ENCODE measurements around the gene POLR1G. TPM values are rescaled to one million over a fixed set of nuclear protein-coding genes. Genes with fewer than 3 reads are reported as not detected.
"Not testable (repeated sequence)": the region's sequence is repeated elsewhere in the genome, so short reads cannot be mapped to it uniquely, and the experiment has no call there.

The POLR1G gene
- polyA plus RNA-seq, 3 donors = 0.81 to 1.5 (median 1.1) TPM

GRCh38 chr19:45405435-45406225 lies 814 bp upstream of the POLR1G start:
- peak overlapping the region; percentile 89 for H3K4me2 ChIP-seq (replicated peaks; ENCODE audit: extremely low read depth, low read length, poor library complexity, severe bottlenecking)
- H3K4me1 Mint-ChIP-seq = peaks cover 50% of the 10 kb centered on the region
- peaks cover 57 to 69% of the 10 kb centered on the region in 2 donors for H3K4me1 ChIP-seq (ENCODE audit: control insufficient read depth in 1 of 2, insufficient read depth in 2 of 2, low read length in 2 of 2)
- peak overlapping the region; percentile 71 to 93 for H3K27ac ChIP-seq (ENCODE audit: low read depth in 1 of 2, low read length in 2 of 2)
- H4K20me1 ChIP-seq (ENCODE audit: insufficient read depth, low read length) = peaks cover 12% of the 10 kb centered on the region
- H3K9ac ChIP-seq (ENCODE audit: insufficient read depth, low read length, poor library complexity, severe bottlenecking) = peak overlapping the region; percentile 74
- H3K4me3 Mint-ChIP-seq = peak overlapping the region; percentile 81 to 95
- WGBS (ENCODE audit: insufficient coverage) = 0% methylated on average over 41 of the region's 48 CpGs
- H3K79me2 ChIP-seq (ENCODE audit: insufficient read depth, low read length) = no peaks in the 10 kb centered on the region
- H2AFZ ChIP-seq (ENCODE audit: insufficient read depth, low read depth, low read length, poor library complexity, severe bottlenecking) = peak overlapping the region; percentile 93
- H3K27me3 Mint-ChIP-seq (ENCODE audit: low read depth in 3 of 3) = peaks cover 37 to 42% (median 41%) of the 10 kb centered on the region in 3 donors
- TF ChIP-seq, protein P1, sequence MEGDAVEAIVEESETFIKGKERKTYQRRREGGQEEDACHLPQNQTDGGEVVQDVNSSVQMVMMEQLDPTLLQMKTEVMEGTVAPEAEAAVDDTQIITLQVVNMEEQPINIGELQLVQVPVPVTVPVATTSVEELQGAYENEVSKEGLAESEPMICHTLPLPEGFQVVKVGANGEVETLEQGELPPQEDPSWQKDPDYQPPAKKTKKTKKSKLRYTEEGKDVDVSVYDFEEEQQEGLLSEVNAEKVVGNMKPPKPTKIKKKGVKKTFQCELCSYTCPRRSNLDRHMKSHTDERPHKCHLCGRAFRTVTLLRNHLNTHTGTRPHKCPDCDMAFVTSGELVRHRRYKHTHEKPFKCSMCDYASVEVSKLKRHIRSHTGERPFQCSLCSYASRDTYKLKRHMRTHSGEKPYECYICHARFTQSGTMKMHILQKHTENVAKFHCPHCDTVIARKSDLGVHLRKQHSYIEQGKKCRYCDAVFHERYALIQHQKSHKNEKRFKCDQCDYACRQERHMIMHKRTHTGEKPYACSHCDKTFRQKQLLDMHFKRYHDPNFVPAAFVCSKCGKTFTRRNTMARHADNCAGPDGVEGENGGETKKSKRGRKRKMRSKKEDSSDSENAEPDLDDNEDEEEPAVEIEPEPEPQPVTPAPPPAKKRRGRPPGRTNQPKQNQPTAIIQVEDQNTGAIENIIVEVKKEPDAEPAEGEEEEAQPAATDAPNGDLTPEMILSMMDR (IDR thresholded peaks at IDR 0.05) = no peak
- H3K27ac Mint-ChIP-seq = peak overlapping the region; percentile 88 to 100 (median 98)
- intact Hi-C loops (cut with micrococcal nuclease) = loop anchor here (1.0 to 10.0 kb wide), 3 partner anchors 33 to 229 kb away; partner anchors contain the start of genes EML2 (in 1 of the 2) and ERCC2 (in 1 of the 2)
- H3K36me3 ChIP-seq (replicated peaks in 1 of 2; ENCODE audit: control insufficient read depth in 1 of 2, insufficient read depth in 2 of 2, low read length in 2 of 2) = no peaks in the 10 kb centered on the region
- peaks cover 28 to 39% of the 10 kb centered on the region in 2 donors for H3K27me3 ChIP-seq (ENCODE audit: control insufficient read depth in 2 of 2, insufficient read depth in 2 of 2, low read length in 2 of 2)
- H3K9me3 Mint-ChIP-seq = peaks cover 0 to 12% (median 6%) of the 10 kb centered on the region in 7 donors
- peak; percentile 59 to 72 (median 63) for DNase-seq
- H3K9me3 ChIP-seq (replicated peaks in 1 of 2; ENCODE audit: control insufficient read depth in 1 of 2, insufficient read depth in 1 of 2, low read length in 2 of 2) = peaks cover 4 to 14% of the 10 kb centered on the region in 2 donors
- H3K36me3 Mint-ChIP-seq = peaks cover 5 to 8% of the 10 kb centered on the region in 2 donors
- H3K4me3 ChIP-seq (replicated peaks in 1 of 3; ENCODE audit: low read depth in 2 of 3, low read length in 3 of 3) = peak overlapping the region; percentile 62 to 91 (median 73)

GRCh38 chr19:45407091-45407375 lies 589 bp downstream of the POLR1G start:
- H3K27ac Mint-ChIP-seq = peak overlapping the region in 1 of 7 donors; percentile 98
- TF ChIP-seq, protein P1 (IDR thresholded peaks at IDR 0.05) = no peak

GRCh38 chr19:45407585-45407984 lies 1.1 kb downstream of the POLR1G start:
- Histone ChIP-seq H3K9me3 (replicated peaks in 1 of 2; ENCODE audit: control insufficient read depth in 1 of 2, insufficient read depth in 1 of 2, low read length in 2 of 2) (peaks cover 4 to 14% of the 10 kb centered on the region in 2 donors), H3K27me3 (ENCODE audit: control insufficient read depth in 2 of 2, insufficient read depth in 2 of 2, low read length in 2 of 2) (peaks cover 23 to 26% of the 10 kb centered on the region in 2 donors), H3K4me1 (ENCODE audit: control insufficient read depth in 1 of 2, insufficient read depth in 2 of 2, low read length in 2 of 2) (peaks cover 55 to 65% of the 10 kb centered on the region in 2 donors), H4K20me1 (ENCODE audit: insufficient read depth, low read length) (peaks cover 12% of the 10 kb centered on the region)
- H3K36me3 Mint-ChIP-seq = peaks cover 10 to 12% of the 10 kb centered on the region in 2 donors
- H3K27ac Mint-ChIP-seq = peak overlapping the region in 1 of 7 donors; percentile 12
- not testable (repeated sequence) for H3K36me3 ChIP-seq (replicated peaks in 1 of 2; ENCODE audit: control insufficient read depth in 1 of 2, insufficient read depth in 2 of 2, low read length in 2 of 2); H3K79me2 ChIP-seq (ENCODE audit: insufficient read depth, low read length); DNase-seq; H3K27ac ChIP-seq (ENCODE audit: low read depth in 1 of 2, low read length in 2 of 2); H3K4me2 ChIP-seq (replicated peaks; ENCODE audit: extremely low read depth, low read length, poor library complexity, severe bottlenecking); H2AFZ ChIP-seq (ENCODE audit: insufficient read depth, low read depth, low read length, poor library complexity, severe bottlenecking); H3K4me3 Mint-ChIP-seq; H3K9ac ChIP-seq (ENCODE audit: insufficient read depth, low read length, poor library complexity, severe bottlenecking); H3K4me3 ChIP-seq (replicated peaks in 1 of 3; ENCODE audit: low read depth in 2 of 3, low read length in 3 of 3)
- WGBS (ENCODE audit: insufficient coverage) = 100% methylated on average over 3 of the region's 5 CpGs
- H3K4me1 Mint-ChIP-seq = peaks cover 48% of the 10 kb centered on the region
- intact Hi-C loops (cut with micrococcal nuclease) = loop anchor here in 1 of 2 donors (5.0 to 10.0 kb wide), 2 partner anchors 35 to 227 kb away; partner anchors contain the start of genes EML2 and ERCC2
- H3K9me3 Mint-ChIP-seq = peaks cover 0 to 12% (median 6%) of the 10 kb centered on the region in 7 donors
- peaks cover 28 to 29% (median 28%) of the 10 kb centered on the region in 3 donors for H3K27me3 Mint-ChIP-seq (ENCODE audit: low read depth in 3 of 3)

More at GRCh38 chr19:45407091-45407375, 589 bp downstream of the POLR1G start:
- peaks cover 32 to 33% (median 33%) of the 10 kb centered on the region in 3 donors for H3K27me3 Mint-ChIP-seq (ENCODE audit: low read depth in 3 of 3)
- intact Hi-C loops (cut with micrococcal nuclease) = loop anchor here in 1 of 2 donors (5.0 to 10.0 kb wide), 2 partner anchors 35 to 228 kb away; partner anchors contain the start of genes EML2 and ERCC2
- H3K9me3 ChIP-seq (replicated peaks in 1 of 2; ENCODE audit: control insufficient read depth in 1 of 2, insufficient read depth in 1 of 2, low read length in 2 of 2) = peaks cover 4 to 14% of the 10 kb centered on the region in 2 donors
- no peak overlapping the region for H3K27ac ChIP-seq (ENCODE audit: low read depth in 1 of 2, low read length in 2 of 2)
- H3K27me3 ChIP-seq (ENCODE audit: control insufficient read depth in 2 of 2, insufficient read depth in 2 of 2, low read length in 2 of 2) = peaks cover 28 to 32% of the 10 kb centered on the region in 2 donors
- H3K79me2 ChIP-seq (ENCODE audit: insufficient read depth, low read length) = no peaks in the 10 kb centered on the region
- peaks cover 12% of the 10 kb centered on the region for H4K20me1 ChIP-seq (ENCODE audit: insufficient read depth, low read length)
- H3K4me3 Mint-ChIP-seq = peak overlapping the region; percentile 81 to 95
- WGBS (ENCODE audit: insufficient coverage) = 0% methylated on average over 3 of the region's 10 CpGs
- H3K4me3 ChIP-seq (replicated peaks in 1 of 3; ENCODE audit: low read depth in 2 of 3, low read length in 3 of 3) = peak overlapping the region; percentile 62 to 91 (median 73)
- no peak for DNase-seq
- H2AFZ ChIP-seq (ENCODE audit: insufficient read depth, low read depth, low read length, poor library complexity, severe bottlenecking) = peak overlapping the region; percentile 93
- H3K4me2 ChIP-seq (replicated peaks; ENCODE audit: extremely low read depth, low read length, poor library complexity, severe bottlenecking) = peak overlapping the region; percentile 89
- H3K4me1 ChIP-seq (ENCODE audit: control insufficient read depth in 1 of 2, insufficient read depth in 2 of 2, low read length in 2 of 2) = peaks cover 57 to 69% of the 10 kb centered on the region in 2 donors
- no peak overlapping the region for H3K9ac ChIP-seq (ENCODE audit: insufficient read depth, low read length, poor library complexity, severe bottlenecking)
- H3K9me3 Mint-ChIP-seq = peaks cover 0 to 12% (median 6%) of the 10 kb centered on the region in 7 donors
- no peaks in the 10 kb centered on the region for H3K36me3 ChIP-seq (replicated peaks in 1 of 2; ENCODE audit: control insufficient read depth in 1 of 2, insufficient read depth in 2 of 2, low read length in 2 of 2)
- H3K4me1 Mint-ChIP-seq = peaks cover 50% of the 10 kb centered on the region
- peaks cover 7 to 8% of the 10 kb centered on the region in 2 donors for H3K36me3 Mint-ChIP-seq
